Heart right ventricle (tissue), 16 donors: ENCODE results near the gene SPSB1. TPM values are rescaled to one million over a fixed set of nuclear protein-coding genes. Genes with fewer than 3 reads are reported as not detected.

Experiments
- ATAC-seq, 8 donors: fragments of 200-7000 bp; cut with Tn5 transposase; one replicate each; pipeline ENCODE4 v1.9.1; 2020; ENCODE audit warnings: mild to moderate bottlenecking in 8 of 8, moderate library complexity in 8 of 8, moderate number of reproducible peaks in 1 of 8
- DNase-seq, 2 donors: peaks; one replicate each; pipeline ENCODE4 v3.0.0-alpha.2; 2020
- H3K27ac ChIP-seq, 10 donors: fragments of 200-600 bp; sonication (generic) in 2 of 10; one replicate each; pipeline versions ENCODE4 v1.5.0 to v1.8.0; 2020 to 2022; ENCODE audit warnings: mild to moderate bottlenecking in 3 of 10
- H3K27me3 ChIP-seq, 7 donors: fragments of 200-600 bp; one replicate each; pipeline ENCODE4 v1.8.0; 2021 to 2022; ENCODE audit warnings: mild to moderate bottlenecking in 2 of 7
- H3K36me3 ChIP-seq, 9 donors: fragments of 200-600 bp; sonication (generic) in 1 of 9; one replicate each; pipeline versions ENCODE4 v1.5.0 to v1.8.0; 2020 to 2022; ENCODE audit warnings: mild to moderate bottlenecking in 2 of 9
- H3K4me1 ChIP-seq, 9 donors: fragments of 200-600 bp; sonication (generic) in 1 of 9; one replicate each; pipeline versions ENCODE4 v1.5.0 to v1.8.0; 2020 to 2022; ENCODE audit warnings: mild to moderate bottlenecking in 4 of 9
- H3K4me3 ChIP-seq, 10 donors: fragments of 200-600 bp; sonication (generic) in 2 of 10; one replicate each; pipeline versions ENCODE4 v1.5.0 to v1.8.0; 2020 to 2022; ENCODE audit warnings: mild to moderate bottlenecking in 7 of 10, moderate library complexity in 2 of 10
- H3K9me3 ChIP-seq, 11 donors: fragments of 200-600 bp in 10 of 11; sonication (generic) in 2 of 11; one replicate each; pipeline versions ENCODE4 v1.5.0 to v1.8.0; 2013 to 2022; ENCODE audit warnings: mild to moderate bottlenecking in 2 of 11, control low read depth in 1 of 11, moderate library complexity in 1 of 11
- WGBS, 2 donors: extraction: QIAGEN DNeasy Blood & Tissue Kit; methylation state at CpG; one replicate each; pipeline ENCODE4 v1.1.7; 2013; ENCODE audit warnings: inconsistent platforms in 1 of 2; 5-methylcytosine and 5-hydroxymethylcytosine counted together
- intact Hi-C, 10 donors: fragments of 100-400 bp; cut with DNase I; formaldehyde crosslinking; loops; one replicate each; pipeline versions ENCODE4 v1.11.1 to v1.14.2; 2022
- polyA plus RNA-seq, 2 donors: library from polyadenylated mRNA; stranded (reverse); fragments of 200-250 nt; gene quantifications; one replicate each; pipeline ENCODE4 v1.2.3, GENCODE V29; 2013
- total RNA-seq, 10 donors: library from RNA; stranded (reverse); fragmentation: NEBNext Ultra II Directional in 3 of 10; extraction: Animal tissue kit (Norgen Biotek cat#: 25700) in 3 of 10; gene quantifications; one replicate each; pipeline versions ENCODE4 v1.2.1 to v1.2.4, GENCODE V29; 2021 to 2023
- TF ChIP-seq, protein P1 (sequence below), 9 donors: fragments of 200-600 bp; sonication (generic) in 2 of 9; IDR thresholded peaks; one replicate each; pipeline versions ENCODE4 v1.5.0 to v1.8.0; 2021 to 2022; ENCODE audit warnings: antibody characterized with exemption in 9 of 9, mild to moderate bottlenecking in 5 of 9, moderate library complexity in 1 of 9
- donor health status: Arrhythmogenic right ventricular cardiomyopathy.
- donor health status: ischemic (EF 13 %, LVEDD 7.1; RV severe dilation, severe dysfunction).
- donor health status: healthy with polysubstance abuse.
- donor health status: DM: no; HTN: yes; CAD: no.
- donor health status: DM: no; HTN: no; CAD: no.
- donor health status: ischemic (EF 25% LVEDD 6.9; RV normal size, moderate dysfunction).
- donor health status: ischemic (EF 25% LVEDD 5.7; RV mildly dilated, moderate dysfunction).
- donor health status: healthy.
- donor health status: DM: yes; HTN: yes; CAD: no.
- donor health status: Ischemic cardiomyopathy.
- donor health status: ischemic (EF 35%, LVEDD 5.7; RV mildly dilated, moderate dysfunction).
- donor health status: nonischemic (EF 11% LVEDD 7.7; RV severe dilation, severe dysfunction).
- donor health status: DM: yes; HTN: yes; CAD: no.
- donor health status: PGD.
- donor health status: ischemic (EF 29% LVEDD 5.4; RV normal size, mild dysfunction).
- donor health status: nonischemic (EF 23%, LVEDD 6.1; RV moderate dilation, normal function).

SPSB1 gene
- total and polyA plus RNA-seq, 12 donors, result 5.5 to 16.5 (median 8.8) TPM

DNA sequence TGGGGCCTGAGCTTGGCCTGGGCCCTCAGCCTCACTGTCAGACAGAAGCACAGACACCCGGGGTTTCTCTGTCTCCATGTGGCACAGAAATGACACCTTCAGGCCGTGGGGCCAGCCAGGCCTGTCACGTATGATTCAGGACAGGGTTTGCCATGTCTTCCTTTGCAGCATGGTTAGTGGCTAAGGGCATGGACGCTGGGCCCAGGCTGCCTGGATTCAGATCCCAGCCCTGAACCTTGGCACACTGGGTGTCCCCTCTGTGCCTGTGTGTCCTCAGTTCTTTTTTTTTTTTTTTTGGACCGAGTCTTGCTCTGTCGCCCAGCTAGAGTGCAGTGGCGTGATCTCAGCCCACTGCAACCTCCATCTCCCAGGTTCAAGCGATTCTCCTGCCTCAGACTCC lies 73.6 kb downstream of the SPSB1 start:
- Histone ChIP-seq H3K27me3 (no peaks in the 10 kb centered on the region), H3K4me3 (no peak overlapping the region), H3K4me1 (peaks cover 0 to 28% (median 16%) of the 10 kb centered on the region in 9 donors), H3K9me3 (no peaks in the 10 kb centered on the region), H3K27ac (no peak overlapping the region), H3K36me3 (peaks cover 0 to 35% (median 5%) of the 10 kb centered on the region in 9 donors)
- ATAC-seq (no peak), DNase-seq (no peak)
- TF ChIP-seq, protein P1, sequence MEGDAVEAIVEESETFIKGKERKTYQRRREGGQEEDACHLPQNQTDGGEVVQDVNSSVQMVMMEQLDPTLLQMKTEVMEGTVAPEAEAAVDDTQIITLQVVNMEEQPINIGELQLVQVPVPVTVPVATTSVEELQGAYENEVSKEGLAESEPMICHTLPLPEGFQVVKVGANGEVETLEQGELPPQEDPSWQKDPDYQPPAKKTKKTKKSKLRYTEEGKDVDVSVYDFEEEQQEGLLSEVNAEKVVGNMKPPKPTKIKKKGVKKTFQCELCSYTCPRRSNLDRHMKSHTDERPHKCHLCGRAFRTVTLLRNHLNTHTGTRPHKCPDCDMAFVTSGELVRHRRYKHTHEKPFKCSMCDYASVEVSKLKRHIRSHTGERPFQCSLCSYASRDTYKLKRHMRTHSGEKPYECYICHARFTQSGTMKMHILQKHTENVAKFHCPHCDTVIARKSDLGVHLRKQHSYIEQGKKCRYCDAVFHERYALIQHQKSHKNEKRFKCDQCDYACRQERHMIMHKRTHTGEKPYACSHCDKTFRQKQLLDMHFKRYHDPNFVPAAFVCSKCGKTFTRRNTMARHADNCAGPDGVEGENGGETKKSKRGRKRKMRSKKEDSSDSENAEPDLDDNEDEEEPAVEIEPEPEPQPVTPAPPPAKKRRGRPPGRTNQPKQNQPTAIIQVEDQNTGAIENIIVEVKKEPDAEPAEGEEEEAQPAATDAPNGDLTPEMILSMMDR (IDR thresholded peaks at IDR 0.05), result no peak
- intact Hi-C loops, result no loop called here
- WGBS, 2 donors, result 93 to 95% methylated on average over 8 of the region's 8 CpGs

DNA sequence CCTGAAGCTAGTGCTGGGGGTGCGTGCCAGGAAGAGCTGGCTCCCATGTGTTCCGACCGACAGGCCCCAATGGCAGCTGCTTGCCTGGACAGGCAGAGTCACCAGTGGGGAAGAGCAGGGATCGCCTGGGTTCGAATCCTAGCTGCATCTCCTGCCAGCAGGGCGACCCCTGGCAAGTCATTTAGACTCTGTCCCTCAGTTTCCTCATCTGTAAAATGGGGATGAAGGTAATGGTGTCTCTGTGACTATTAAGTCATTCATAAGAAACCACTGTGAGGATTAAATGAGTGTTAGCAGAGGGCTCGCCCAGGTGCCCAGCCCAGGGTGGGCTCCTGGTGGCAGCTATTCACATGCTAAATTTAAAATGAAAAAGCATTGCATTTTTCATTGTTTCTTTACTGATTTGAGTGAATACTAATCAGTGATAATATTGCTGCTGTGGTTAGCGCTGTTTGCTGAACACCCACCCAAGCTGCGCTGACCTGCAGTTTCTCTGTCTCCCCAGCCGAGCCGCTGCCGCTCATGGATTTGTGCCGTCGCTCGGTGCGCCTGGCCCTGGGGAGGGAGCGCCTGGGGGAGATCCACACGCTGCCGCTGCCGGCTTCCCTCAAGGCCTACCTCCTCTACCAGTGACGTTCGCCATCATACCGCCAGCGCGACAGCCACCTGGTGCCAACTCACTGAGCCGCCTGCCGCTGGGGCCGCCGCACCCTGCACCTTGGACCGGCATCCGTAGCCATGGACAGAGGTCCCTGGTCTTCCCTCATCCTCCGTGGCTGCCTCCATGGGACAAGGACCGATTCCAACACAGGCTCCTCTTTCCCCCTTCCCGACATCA lies 74.5 kb downstream of the SPSB1 start:
- WGBS, 2 donors, result 94 to 98% methylated on average over 34 of the region's 34 CpGs
- TF ChIP-seq, protein P1 (IDR thresholded peaks at IDR 0.05), result no peak
- H3K4me1 ChIP-seq, result peaks cover 0 to 27% (median 13%) of the 10 kb centered on the region in 9 donors
- H3K9me3 ChIP-seq, result no peaks in the 10 kb centered on the region
- no peak for DNase-seq
- H3K27ac ChIP-seq, result no peak overlapping the region
- no peaks in the 10 kb centered on the region for H3K27me3 ChIP-seq
- H3K4me3 ChIP-seq, result no peak overlapping the region
- no peak for ATAC-seq
- intact Hi-C loops, result no loop called here
- H3K36me3 ChIP-seq, result peaks cover 0 to 35% (median 5%) of the 10 kb centered on the region in 9 donors

DNA sequence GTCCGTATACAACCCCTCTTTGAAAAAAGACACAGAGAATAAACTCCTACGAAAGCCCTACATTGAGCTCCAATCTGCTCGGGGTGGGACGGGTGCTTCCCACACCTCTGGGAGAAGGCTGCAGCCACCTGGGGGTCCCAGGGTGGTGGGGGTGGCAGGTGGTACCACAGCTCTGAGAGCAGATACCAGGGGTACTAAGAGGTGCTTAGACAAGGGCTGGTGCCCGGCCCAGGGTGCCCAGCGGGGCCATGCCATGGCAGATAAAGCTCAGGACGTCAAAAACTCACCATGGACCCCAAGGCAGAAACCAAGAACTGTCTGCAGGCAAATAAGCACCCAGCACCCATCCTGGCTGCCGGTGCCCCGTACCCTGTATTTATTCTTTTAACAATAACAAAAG lies 75.1 kb downstream of the SPSB1 start:
- TF ChIP-seq, protein P1 (IDR thresholded peaks at IDR 0.05), result no peak
- WGBS, 2 donors, result 85 to 92% methylated on average over 9 of the region's 9 CpGs
- peaks cover 0 to 30% (median 5%) of the 10 kb centered on the region in 9 donors for H3K36me3 ChIP-seq
- intact Hi-C loops, result no loop called here
- no peak overlapping the region for H3K4me3 ChIP-seq
- DNase-seq (no peak), ATAC-seq (no peak)
- H3K27ac ChIP-seq, result no peak overlapping the region
- H3K9me3 ChIP-seq, result no peaks in the 10 kb centered on the region
- H3K27me3 ChIP-seq, result no peaks in the 10 kb centered on the region
- peaks cover 0 to 28% (median 16%) of the 10 kb centered on the region in 9 donors for H3K4me1 ChIP-seq

DNA sequence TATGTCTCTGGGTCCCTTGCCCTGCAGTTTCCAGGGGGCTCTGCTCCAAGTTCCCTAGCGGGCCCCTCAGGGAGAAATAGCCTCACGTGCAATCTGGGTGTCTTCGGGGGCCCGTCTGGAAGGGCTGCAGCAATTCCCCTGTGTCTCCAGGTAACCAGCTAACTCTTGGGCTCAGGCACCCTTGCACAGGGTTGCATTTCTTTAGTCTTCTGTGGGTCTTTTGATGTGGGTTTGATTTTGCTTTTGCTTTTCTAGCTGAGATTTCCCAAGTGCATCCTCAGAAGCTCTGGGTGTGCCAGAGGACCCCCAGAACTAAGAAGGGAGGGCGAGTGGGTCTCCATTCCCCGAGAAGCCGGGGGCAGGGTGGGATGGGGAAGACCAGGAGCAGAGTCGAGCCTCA lies 75.7 kb downstream of the SPSB1 start:
- ATAC-seq (no peak), DNase-seq (no peak)
- Histone ChIP-seq H3K36me3 (peaks cover 0 to 30% (median 5%) of the 10 kb centered on the region in 9 donors), H3K27ac (no peak overlapping the region), H3K4me3 (no peak overlapping the region), H3K4me1 (peaks cover 0 to 25% (median 12%) of the 10 kb centered on the region in 9 donors), H3K27me3 (no peaks in the 10 kb centered on the region), H3K9me3 (no peaks in the 10 kb centered on the region)
- intact Hi-C loops, result no loop called here
- TF ChIP-seq, protein P1 (IDR thresholded peaks at IDR 0.05), result no peak
- WGBS, 2 donors, result 85 to 92% methylated on average over 8 of the region's 8 CpGs
